Activated B cell treated with CpG ODN at 0.5 μM for 24 hours (primary cell): Measurements from ENCODE around the gene NANOGP8. TPM values are rescaled to one million over a fixed set of nuclear protein-coding genes. Genes with fewer than 3 reads are reported as not detected.

Source experiments
- ATAC-seq: fragments of 200-7000 bp; cut with Tn5 transposase; one replicate; pipeline ENCODE4 v1.10.0; 2021; ENCODE audit warnings: low read depth, mild to moderate bottlenecking, moderate library complexity
- CTCF ChIA-PET: fragments of 350-600 bp; sonication (Branson Sonifier 250); formaldehyde crosslinking; loops from one replicate; lab custom pipeline; 2021; ENCODE audit warnings: antibody characterized with exemption; lab: Charles Lee
- POLR2A ChIA-PET: fragments of 350-600 bp; sonication (Branson Sonifier 250); formaldehyde crosslinking; loops from one replicate; lab custom pipeline; 2021; ENCODE audit warnings: antibody characterized with exemption; lab: Charles Lee
- DNase-seq: peaks from one replicate; pipeline ENCODE4 v3.0.0; 2022
- H3K27ac Mint-ChIP-seq: one replicate; pipeline ENCODE4 v1.8.0; 2020; ENCODE audit warnings: mixed read lengths
- H3K27me3 Mint-ChIP-seq: one replicate; pipeline ENCODE4 v1.8.0; 2021; ENCODE audit warnings: mixed read lengths
- H3K36me3 Mint-ChIP-seq: one replicate; pipeline ENCODE4 v1.8.0; 2021; ENCODE audit warnings: low read depth, mixed read lengths
- H3K4me1 Mint-ChIP-seq: one replicate; pipeline ENCODE4 v1.8.0; 2021; ENCODE audit warnings: mixed read lengths
- H3K4me3 Mint-ChIP-seq: one replicate; pipeline ENCODE4 v1.8.0; 2020; ENCODE audit warnings: mild to moderate bottlenecking, mixed read lengths
- H3K9me3 Mint-ChIP-seq: one replicate; pipeline ENCODE4 v1.8.0; 2020; ENCODE audit warnings: mixed read lengths
- intact Hi-C: fragments of 100-400 bp; cut with micrococcal nuclease; formaldehyde crosslinking; loops from one replicate; pipeline ENCODE4 v1.15.1; 2024
- total RNA-seq: library from RNA; stranded (reverse); gene quantifications from 2 replicates; pipeline ENCODE4 v1.2.3, GENCODE V29; 2022
- TF ChIP-seq, protein P1 (sequence below): fragments of 200-600 bp; IDR thresholded peaks from one replicate; pipeline ENCODE4 v1.8.0; 2022; ENCODE audit warnings: antibody characterized with exemption, mild to moderate bottlenecking

Gene NANOGP8
- total RNA-seq, 1 donor from 2014 or later: 0.47 TPM

DNA sequence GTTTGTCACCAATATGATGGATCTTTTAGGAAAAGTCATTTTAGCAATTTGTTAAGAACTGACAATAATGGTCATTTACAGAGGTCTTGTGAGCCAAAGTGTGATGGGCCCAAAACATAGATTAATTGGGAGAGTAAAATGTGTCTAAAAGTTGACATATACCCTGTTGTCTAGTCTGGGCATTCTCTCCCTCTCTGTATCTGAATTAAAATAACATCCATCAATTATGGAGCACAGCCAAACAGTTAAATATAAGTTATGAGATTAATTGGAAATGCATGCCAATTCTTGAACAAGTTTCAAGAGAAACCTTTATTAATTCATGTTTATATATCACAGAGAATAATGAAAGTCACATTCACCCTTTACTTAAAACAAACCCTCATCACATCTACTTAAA lies 13.6 kb upstream of the NANOGP8 start:
- intact Hi-C loops: no loop called here
- Mint-ChIP-seq H3K9me3 (no peaks in the 10 kb centered on the region), H3K4me3 (no peak overlapping the region), H3K27me3 (no peaks in the 10 kb centered on the region), H3K4me1 (no peaks in the 10 kb centered on the region), H3K36me3 (no peaks in the 10 kb centered on the region), H3K27ac (no peak overlapping the region)
- POLR2A ChIA-PET: no interaction called here
- TF ChIP-seq, protein P1, sequence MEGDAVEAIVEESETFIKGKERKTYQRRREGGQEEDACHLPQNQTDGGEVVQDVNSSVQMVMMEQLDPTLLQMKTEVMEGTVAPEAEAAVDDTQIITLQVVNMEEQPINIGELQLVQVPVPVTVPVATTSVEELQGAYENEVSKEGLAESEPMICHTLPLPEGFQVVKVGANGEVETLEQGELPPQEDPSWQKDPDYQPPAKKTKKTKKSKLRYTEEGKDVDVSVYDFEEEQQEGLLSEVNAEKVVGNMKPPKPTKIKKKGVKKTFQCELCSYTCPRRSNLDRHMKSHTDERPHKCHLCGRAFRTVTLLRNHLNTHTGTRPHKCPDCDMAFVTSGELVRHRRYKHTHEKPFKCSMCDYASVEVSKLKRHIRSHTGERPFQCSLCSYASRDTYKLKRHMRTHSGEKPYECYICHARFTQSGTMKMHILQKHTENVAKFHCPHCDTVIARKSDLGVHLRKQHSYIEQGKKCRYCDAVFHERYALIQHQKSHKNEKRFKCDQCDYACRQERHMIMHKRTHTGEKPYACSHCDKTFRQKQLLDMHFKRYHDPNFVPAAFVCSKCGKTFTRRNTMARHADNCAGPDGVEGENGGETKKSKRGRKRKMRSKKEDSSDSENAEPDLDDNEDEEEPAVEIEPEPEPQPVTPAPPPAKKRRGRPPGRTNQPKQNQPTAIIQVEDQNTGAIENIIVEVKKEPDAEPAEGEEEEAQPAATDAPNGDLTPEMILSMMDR: no peak
- CTCF ChIA-PET: no interaction called here
- DNase-seq (no peak), ATAC-seq (no peak)

DNA sequence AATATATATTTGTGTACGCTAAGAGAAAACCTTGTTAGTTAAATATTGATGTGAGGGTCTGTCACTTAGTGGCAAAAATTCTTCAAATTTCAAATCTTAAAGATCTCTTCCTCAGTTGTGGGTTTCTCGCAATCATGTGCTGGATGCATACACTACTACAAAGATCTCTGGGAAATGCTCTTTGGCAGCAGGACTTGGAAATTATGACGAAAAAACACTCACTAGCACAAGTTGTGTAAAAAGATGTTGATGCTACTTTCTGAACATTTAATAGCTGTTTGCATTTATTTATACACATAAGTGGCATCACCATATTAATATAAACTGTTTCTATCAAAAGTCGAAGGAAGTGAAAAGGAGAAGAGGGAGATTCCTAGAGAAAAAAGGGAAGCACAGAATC lies 10.8 kb upstream of the NANOGP8 start:
- no peak for ATAC-seq
- Mint-ChIP-seq H3K27ac (no peak overlapping the region), H3K4me3 (no peak overlapping the region), H3K4me1 (no peaks in the 10 kb centered on the region), H3K27me3 (no peaks in the 10 kb centered on the region), H3K36me3 (no peaks in the 10 kb centered on the region), H3K9me3 (no peaks in the 10 kb centered on the region)
- intact Hi-C loops: no loop called here
- CTCF ChIA-PET: no interaction called here
- TF ChIP-seq, protein P1: no peak
- POLR2A ChIA-PET: no interaction called here
- DNase-seq: no peak

DNA sequence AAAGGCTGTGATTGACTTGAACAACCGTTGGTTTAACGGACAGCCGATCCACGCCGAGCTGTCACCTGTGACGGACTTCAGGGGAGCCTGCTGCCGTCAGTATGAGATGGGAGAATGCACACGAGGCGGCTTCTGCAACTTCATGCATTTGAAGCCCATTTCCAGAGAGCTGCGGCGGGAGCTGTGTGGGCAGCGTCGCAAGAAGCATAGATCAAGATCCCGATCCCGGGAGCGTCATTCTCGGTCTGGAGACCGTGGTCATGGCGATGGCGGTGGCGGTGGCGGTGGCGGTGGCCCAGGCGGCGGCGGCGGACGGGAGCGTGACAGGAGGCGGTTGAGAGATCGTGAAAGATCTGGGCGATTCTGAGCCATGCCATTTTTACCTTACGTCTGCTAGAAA lies 7.8 kb upstream of the NANOGP8 start:
- Mint-ChIP-seq H3K4me1 (no peaks in the 10 kb centered on the region), H3K4me3 (no peak overlapping the region), H3K36me3 (no peaks in the 10 kb centered on the region), H3K27me3 (no peaks in the 10 kb centered on the region), H3K27ac (no peak overlapping the region), H3K9me3 (no peaks in the 10 kb centered on the region)
- ATAC-seq (no peak), DNase-seq (no peak)
- TF ChIP-seq, protein P1: no peak
- intact Hi-C loops: no loop called here
- POLR2A ChIA-PET: no interaction called here
- CTCF ChIA-PET: no interaction called here

DNA sequence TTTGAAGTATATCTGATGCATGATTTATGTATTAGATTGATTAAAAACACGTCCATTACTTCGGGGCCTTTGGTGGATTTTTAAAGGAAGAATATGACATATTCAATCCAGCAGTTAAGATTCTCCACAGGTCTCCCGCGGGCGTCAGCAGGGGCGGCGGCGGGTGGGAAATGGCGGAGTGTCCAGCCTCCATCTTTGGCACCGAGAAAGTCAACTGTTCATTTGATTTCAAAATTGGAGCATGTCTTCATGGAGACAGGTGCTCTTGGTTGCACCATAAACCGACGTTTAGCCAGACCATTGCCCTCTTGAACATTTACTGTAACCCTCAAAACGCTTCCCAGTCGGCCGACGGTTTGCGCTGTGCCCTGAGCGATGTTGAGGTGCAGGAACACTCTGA lies 7.2 kb upstream of the NANOGP8 start:
- DNase-seq (no peak), ATAC-seq (no peak)
- Mint-ChIP-seq H3K27me3 (no peaks in the 10 kb centered on the region), H3K27ac (no peak overlapping the region), H3K4me3 (no peak overlapping the region), H3K4me1 (no peaks in the 10 kb centered on the region), H3K9me3 (no peaks in the 10 kb centered on the region), H3K36me3 (no peaks in the 10 kb centered on the region)
- intact Hi-C loops: no loop called here
- TF ChIP-seq, protein P1: no peak
- POLR2A ChIA-PET: no interaction called here
- CTCF ChIA-PET: no interaction called here

DNA sequence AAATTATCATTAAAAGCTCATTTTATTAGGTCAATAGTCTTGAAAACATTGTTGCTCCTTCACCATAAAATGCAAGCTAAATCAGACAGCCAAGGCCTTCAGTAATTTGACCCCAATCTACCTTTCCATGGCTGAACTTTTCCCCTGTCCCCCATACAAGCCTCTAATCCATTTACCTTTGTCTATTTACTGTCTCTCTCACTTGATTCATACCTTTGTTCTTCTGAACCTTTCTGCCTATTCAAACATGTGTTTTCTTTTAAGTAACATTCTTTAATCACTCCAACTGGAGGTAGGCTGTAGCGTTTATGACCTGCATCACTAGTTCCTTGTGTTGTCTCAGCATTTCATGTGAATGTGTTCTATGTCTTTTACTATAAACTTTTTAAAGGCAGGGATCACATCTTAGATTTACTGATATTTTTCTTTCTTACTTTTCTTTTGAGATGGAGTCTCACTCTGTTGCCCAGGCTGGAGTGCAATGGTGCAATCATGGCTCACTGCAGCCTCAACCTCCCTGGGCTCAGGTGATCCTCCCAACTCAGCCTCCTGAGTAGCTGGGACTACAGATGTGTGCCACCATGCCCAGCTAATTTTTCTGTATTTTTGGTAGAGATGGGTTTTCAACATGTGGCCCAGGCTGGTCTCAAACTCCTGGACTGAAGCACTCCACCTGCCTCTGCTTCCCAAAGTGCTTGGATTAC lies 5.2 kb upstream of the NANOGP8 start:
- no peak overlapping the region for H3K27ac Mint-ChIP-seq
- CTCF ChIA-PET: interaction anchor here (0.7 to 1.1 kb wide), 2 partner anchors 10 to 45 kb away, joined by 3 to 4 read pairs; no protein-coding TSS in a partner anchor
- no peak overlapping the region for H3K4me3 Mint-ChIP-seq
- H3K36me3 Mint-ChIP-seq: no peaks in the 10 kb centered on the region
- no peak for ATAC-seq
- POLR2A ChIA-PET: no interaction called here
- H3K27me3 Mint-ChIP-seq: no peaks in the 10 kb centered on the region
- H3K9me3 Mint-ChIP-seq: no peaks in the 10 kb centered on the region
- no peak for DNase-seq
- H3K4me1 Mint-ChIP-seq: no peaks in the 10 kb centered on the region
- intact Hi-C loops: no loop called here
- TF ChIP-seq, protein P1: no peak
